RPMI8226 (cell line): ENCODE data around the gene BCAR3.
"Not testable (repeated sequence)": the region's sequence is repeated elsewhere in the genome, so short reads cannot be mapped to it uniquely, and the experiment has no call there.

Experiments used
- DNase-seq: peaks from one replicate; pipeline ENCODE4 v3.0.0-alpha.2; 2015

Gene BCAR3

DNA sequence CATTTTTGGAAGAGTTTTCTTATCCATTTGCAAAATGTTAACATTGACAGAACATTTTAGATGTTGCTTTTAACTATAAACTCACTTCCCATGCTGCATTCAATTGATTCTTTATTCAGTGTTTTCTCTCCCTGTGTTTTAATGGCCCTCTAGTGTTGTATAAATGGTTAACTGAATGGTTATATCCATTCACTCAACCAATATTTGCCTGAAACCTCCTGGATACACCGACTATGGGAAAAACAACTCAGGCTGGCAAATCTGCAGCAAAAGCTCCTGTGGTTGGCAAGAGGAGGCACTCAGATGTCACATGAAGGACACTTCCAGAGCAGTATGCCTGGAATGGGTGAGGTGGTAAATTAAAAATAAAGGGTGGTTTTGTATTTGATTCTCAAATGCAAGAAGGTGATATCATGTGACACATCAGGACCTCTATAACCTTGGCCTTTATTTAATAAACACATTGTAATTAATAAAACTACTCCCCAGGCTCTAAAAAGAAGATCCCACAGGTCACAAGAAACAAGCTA, 107.6 kb downstream of the BCAR3 start:
- DNase-seq = no peak

DNA sequence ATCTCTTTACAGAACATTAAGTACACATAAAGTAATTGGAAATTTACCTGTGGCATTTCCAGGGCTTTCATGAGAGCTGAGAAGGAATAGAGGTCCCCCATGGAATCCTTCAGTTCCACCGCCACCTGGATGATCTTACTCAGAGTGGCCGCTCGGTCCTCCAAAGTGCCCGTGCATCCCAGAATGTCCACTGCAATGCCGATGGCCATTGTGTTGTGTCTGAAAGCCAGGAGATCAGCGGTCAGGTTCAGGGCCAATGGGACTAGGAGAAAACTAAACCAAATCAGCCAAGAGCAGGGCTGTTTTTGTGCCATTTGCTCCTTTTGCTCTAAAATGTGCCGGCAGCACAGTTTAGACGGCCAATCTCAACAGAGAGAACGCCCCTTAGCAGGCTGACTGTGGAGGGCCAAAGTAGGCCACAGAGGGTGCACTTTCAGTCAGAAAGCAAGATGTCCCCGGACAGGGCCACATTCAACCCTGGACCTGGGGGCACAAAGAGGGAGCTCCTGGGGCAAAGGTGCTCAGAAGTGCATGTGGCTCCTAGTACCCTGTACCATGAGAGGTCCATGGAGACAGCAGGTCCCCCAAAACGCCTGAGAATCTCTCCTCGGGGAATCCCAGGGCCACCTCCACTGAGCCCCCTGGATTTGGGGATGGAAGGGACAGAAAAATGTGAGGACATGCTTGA, 109.9 kb downstream of the BCAR3 start:
- DNase-seq = no peak

DNA sequence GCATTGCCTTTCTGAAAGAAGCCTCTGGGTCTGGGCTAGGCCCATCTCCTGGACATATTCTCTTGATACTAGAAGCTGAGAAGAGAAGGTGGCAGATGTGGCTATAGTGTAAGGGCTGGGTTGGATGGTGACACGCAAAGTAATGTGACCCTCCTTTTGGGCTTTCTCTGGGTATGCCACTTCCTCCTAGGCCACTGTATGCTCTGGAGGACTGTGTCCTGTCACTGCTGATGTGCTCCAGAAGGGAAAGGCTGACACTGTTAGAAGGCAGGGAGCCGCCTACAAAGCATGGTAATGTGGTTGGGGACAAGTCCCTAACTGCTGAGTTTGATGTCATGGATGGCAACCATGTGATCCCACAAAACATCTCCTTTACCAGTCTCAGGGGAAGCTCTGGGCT, 112.1 kb downstream of the BCAR3 start:
- DNase-seq = no peak

DNA sequence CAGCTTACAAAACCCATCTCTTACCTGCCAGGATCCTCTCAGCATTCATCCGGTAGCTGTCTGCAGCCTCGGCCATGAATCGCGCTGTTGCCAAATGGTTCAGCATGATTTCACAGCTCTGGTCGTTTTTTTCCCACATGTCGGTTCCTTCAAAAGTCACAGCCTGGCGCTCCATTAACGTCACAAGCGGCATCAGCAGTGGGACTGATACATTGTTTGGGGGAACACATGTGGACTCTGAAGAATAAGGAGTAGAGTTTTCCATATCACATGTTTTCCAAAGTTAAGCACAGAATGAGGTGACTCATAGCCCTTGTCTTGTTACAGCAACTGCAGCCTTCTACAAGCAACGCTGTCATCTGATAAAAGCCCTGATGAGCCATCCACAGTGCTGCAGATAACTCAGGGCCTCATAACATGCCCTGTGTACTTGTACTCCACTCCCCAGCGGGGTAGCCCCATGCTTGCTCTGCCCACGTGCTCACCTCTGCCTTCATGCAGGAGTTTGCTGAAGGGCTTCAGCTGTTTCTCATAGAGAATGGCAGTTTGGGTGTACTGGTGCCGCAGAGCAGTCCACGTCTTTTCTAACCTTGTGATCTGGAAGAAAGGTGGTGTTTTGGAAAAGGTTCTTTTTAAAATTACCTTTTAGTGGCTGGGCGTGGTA, 114.2 kb downstream of the BCAR3 start:
- no peak for DNase-seq

DNA sequence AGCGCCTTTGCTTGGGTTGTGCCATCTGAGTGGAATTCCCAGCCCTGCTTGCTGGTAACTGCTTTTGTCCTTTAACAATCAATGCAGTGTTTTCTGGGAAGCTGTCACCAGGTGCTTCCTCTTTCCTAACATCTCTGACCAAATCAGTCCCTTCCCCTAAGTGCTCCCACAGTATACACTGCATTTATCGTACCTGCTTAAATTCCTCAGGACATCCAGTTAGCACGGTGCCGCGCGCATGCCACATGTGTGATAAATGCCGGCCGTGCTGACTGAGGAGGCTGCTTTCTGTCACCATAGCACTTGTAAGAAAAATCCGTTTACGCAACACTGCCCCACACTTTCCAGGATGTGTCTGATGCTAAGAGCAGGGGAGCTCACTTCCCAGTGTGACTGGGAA, 115.4 kb downstream of the BCAR3 start:
- no peak for DNase-seq

DNA sequence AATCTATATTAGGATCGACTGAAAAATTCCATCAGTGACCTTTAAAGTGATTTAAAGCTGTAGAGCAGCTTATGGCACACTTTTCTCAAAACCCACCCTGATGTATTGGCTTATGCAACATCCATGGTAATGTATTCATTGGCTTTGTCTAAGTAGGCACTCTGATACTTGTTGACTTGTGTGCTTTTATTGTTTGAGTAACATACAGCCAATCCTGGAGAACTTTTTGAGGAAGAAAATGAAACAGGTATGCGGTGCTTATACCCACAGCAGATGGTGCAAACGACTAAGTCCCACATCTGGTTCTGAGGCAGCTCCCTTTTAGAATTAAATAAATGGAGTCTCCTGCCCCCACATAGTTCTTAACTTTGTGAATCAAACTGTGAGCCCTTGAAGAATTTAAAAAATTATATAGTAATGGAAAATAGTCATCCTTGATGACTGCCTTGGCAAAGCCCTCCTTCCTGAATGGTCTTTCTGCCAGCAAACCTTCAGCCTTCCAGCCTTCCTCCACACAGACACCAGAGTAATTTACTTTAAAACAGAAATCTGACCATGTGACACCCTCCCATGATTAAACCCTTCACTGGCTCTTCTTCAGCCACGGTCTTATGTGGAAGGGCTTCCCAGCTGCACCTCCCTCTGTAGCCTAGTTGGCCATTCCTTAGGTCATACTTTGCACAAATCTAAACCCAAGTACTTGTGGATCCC, 116.0 kb downstream of the BCAR3 start:
- DNase-seq = no peak

DNA sequence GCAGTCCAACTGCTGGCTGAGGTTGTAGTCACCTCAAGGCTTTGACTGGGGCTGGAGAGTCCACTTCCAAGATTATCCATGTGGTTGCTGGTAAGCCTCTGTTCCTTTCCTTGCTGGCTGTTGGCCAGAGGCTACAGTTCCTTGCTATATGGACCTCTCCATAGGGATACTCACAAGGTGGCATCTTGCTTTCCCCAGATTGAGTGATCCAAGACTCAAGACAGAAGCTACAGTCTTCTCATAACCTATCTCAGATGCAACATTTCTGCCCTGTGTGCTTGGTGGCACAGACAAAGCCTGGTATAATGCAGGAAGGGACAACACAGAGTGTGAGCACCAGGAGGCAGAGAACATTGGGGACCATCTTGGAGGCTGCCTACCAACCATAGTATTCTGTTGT, 121.9 kb downstream of the BCAR3 start:
- no peak for DNase-seq

DNA sequence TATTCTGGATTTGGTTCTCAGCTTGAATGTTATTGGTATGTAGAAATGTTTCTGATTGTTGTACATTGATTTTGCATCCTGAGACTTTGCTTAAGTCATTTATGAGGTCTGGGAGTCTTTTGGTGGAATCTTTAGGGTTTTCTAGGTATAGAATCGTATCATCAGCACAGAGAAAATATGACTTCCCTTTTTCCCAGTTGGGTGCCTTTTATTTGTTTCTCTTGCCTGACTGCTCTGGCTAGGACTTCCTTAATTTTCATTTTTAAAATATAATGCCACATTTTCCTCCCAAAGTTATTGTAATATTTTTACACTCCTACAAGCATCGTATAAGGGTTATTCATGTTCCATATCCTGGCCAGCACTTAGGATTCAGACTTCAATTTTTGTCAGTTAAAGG, 122.6 kb downstream of the BCAR3 start:
- DNase-seq = no peak

DNA sequence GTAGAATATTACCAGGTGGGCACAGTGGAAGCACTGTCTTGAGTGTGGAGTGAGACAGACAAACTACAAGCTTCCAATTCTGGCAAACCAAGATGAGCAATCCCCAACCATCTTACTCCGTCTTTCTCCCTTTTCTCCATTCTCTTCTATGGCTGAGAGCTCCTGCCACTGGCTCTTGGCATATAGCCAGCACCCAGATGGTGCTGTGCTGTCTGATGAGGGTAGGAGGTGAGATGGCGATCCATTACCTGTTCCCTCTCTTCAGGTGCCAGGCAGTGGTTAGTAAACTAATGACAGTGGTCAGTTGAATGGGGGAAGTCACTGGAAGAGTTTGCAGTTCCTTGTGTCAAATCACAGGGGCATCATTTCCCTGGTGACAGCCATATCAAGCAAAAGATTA, 125.3 kb downstream of the BCAR3 start:
- peak; percentile 41 for DNase-seq

DNA sequence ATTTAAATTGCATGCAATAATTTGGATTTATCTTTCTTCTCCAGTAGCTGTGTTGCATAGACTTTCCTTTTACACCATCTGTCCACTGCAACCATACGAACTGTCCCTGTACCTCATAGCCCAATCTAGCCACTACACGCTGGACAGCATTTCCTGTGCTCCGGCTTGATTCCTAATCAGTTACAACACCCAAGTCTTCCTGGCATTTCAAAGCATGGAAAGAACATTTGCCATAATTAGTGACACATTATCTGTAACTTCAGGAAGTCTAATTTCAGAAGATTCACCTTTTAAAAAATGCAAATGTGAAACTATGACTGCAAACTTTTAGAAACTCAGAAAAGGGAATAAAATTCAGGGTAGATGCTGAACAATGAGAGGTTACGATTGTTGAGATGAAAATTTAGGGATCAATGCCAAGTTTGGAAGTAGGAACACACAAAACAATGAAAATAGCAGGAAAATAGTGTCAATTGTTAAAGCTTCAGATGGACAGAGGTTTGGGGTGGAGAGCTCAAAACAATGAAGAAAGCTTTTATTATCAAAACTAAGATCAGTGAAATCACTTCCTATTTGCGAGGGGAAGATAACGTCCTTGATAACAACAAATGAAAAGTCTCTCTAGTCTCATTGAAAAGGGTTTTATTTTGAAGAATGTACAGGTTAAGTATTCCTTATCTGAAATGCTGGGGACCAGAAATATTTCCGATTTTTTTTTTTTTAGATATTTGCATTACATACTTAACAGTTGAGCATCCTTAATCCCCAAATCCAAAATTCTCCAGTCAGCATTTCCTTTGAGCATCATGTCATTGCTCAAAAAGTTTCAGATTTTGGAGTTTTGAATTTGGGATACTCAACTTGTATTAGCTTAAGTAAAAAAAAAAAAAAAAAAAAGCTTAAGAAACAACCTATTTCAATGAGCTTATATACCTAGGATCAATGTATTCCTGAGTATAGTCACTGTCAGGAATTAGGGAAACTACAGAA, 126.5 kb downstream of the BCAR3 start:
- DNase-seq = no peak

DNA sequence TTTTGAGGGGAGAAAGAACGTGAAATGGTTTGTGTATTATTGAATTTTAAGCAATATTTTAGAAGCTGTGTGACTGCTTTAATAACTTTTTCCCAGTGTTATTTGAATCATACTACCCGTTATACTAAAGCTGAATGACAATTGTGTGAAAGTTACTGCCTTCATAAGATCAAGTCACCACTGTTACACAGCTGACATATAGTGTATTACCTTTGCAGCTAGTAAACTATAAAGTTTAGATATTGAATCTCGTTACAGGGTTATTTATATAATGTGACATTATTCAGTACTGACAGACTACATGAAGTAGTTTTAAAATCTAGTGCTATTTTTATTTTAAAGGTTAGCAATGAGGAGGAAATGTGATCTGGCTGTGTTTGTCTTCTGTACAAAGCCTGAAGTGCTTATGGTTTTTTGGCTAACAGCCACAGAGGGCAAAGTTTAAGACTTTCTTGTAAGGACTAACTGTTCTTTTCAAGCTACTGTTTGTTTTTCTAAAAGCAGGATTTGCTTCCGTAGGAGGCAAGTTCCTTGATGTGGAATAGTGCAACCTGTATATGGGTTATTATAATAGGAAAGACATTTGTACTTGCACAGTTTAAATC, 127.6 kb downstream of the BCAR3 start:
- DNase-seq = not testable (repeated sequence)

DNA sequence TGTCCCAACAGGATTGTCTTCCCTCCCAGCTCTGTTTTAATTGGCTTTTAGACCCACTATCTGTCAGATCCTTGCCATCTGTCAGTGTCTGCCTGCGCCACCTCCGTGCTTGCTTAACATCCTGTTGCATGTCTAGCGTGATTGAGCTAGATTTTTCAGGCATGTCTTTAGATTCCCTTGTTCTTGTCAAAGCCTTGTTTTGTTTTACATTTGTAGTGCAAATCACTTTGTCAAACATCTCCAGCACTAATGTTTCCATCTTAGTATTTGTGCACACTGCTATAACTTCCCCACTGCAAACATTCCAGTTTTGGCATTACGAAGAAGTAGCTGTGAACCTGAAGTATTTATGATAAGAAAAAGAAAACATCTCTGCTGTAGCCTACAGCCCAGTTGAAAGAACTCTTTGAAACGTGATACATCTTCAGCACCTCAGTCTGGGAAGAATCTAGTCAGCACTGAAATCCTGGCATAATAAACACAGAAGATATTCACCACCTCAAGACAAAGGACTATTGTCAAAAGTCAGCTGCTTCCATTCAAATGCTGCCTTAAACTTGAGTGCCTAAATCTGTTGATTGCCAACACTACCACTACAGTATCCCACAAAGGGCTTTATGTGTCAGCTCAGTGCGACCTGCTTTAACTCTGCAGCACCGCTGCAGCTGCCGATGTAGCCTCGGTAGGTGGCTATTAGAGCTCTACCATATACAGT, 128.7 kb downstream of the BCAR3 start:
- no peak for DNase-seq

DNA sequence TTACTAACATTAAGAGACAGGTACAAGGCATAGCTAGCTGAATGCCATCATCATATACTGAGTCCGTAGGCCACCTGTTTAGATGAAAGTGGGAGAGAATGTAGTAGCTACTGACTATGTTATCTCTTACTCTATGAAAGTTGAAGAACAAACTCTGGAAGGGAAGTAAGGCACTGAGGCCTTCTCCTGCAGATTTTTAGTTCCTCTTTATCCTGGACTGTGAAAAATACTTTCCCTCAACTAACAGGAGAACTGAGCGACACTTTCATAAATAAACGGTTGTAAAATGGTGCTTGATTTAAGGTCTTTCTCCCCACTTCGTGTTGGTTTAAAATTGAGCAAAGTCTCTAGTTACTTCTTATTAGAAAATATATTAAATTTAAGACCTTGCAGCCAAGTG, 131.8 kb downstream of the BCAR3 start:
- DNase-seq = no peak

DNA sequence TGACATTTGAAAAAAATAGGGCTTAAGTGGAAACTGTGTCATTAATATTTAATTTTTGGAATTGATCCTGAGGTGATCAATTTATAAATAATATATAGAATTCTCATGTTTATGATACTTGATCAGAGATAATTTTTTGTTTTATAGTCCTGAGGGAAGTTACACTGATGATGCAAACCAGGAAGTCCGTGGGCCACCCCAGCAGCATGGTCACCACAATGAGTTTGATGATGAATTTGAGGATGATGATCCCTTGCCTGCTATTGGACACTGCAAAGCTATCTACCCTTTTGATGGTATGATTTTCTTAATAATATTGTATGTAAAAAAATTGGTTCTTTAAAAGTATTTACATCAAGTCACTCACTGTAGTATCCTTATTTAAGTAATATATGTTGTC, 132.5 kb downstream of the BCAR3 start:
- no peak for DNase-seq

DNA sequence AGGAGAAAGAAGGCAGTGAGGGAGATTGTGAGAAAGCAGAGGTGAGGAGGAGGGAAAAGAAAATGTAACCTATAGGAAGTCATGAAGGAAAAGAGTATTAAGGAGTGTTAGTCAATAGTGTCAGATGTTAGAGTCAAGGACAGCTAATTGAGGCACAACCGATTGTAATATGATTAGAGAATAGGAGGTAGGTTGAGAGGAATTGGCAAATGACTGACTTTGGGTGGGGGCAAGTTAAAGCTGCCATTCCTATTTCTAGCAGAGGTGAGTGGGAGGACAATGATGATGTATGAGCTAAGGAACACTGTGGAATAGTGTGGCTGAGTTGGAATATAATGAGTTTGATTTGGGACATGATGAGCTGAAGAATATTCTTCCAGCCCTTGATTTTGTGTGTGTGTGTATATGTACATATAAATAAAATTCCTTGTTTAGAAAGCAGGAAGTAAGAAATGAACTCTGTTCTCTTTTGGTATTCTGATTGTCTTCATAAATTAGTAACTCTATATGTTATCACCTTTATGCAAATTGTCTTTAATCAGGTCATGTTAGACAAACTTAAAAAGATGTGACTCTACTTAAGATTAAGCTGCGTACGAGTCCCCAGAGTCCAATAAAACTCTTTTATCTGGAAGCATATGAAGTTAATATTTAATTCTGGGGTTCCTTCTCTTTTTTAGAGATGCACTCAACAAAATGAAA, 135.3 kb downstream of the BCAR3 start:
- no peak for DNase-seq

DNA sequence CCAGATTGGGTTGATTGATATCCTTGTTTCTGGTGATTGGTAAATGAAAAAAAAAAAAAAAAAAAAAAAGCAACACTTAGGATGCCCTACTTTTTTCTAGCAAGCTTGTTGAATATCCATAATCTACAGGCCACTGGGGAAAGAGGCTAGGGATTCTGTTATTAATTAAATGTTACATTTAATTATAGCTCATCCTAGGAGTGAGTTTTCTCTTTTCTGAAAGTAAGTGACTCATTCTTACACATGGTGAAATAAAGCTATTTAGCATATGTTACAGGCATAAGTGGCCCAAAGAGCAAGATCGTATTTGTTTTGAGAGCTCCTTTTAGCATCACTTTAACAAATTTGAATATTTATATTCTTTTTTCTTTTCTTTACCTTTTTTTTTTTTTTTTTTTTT, 139.2 kb downstream of the BCAR3 start:
- DNase-seq = no peak

DNA sequence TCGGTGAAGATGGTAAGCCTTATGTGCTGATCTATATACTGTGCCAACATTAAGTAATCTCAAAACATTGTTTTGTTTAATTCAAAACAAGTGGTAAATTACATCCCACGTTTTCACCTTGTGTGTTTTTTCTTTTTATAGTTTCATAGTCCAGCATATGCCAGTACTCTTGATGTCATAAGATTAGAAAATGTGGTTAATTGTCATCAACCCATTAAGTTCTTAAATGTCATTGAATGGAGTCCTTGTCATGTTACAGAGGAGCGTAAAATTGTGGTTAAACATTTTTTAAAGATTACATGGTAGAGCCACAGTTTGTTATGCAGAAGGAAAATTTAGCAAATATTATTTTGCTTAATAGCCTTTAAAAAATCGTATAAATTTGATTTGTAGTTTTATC, 140.6 kb downstream of the BCAR3 start:
- DNase-seq = no peak

DNA sequence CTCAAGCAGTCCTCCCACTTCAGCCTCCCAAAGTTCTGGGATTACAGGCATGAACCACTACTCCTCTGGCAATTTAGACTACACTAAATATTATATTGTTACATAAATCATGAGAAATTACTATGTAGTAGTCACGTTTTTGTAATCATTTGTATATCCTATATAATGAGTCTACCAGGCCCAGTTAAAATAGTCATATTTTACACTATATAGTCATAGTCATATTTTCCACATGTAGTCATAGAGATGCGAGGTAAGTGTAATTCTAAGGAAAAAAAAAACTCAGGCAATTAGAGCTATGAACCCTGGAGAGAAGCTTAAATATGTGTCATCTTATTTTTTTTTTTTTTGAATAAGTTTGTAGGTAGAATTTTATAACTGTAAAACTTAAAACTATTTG, 143.7 kb downstream of the BCAR3 start:
- no peak for DNase-seq

DNA sequence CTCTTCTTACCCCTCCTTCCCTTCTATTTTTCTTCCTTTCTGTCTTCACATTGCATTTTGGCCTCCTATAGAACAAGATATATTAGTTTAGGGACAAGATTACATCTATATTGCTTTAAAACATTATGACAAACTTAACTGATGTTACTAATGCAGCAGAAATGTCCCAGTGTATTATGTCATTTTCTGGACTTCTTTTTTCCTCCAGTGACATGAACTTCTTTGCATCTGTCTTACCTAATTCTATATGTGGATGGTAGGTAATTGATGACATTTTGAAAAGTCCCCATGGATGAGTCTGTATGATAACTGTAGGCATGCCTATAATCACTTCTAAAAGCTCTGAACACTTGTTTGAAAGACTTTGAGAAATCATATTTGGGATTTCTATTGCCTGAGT, 144.2 kb downstream of the BCAR3 start:
- no peak for DNase-seq

DNA sequence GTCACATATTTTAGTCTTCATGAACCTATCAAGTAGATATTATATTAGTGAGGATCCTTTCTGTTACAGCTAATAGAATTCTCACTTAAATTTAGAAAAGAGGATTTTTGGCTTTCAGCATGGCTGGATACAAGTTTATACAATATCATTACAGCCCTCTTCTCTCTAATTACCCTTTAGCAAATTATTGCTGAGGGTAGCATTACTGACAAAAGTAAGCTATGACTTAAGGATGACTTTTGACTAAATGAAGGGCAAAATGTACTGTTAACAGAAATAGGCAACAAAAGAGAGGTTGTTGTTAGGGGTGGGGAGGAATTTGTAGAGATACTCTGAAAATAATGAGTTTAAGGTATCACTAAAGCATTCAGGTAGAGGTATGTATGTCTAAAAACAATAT, 148.0 kb downstream of the BCAR3 start:
- no peak for DNase-seq

DNA sequence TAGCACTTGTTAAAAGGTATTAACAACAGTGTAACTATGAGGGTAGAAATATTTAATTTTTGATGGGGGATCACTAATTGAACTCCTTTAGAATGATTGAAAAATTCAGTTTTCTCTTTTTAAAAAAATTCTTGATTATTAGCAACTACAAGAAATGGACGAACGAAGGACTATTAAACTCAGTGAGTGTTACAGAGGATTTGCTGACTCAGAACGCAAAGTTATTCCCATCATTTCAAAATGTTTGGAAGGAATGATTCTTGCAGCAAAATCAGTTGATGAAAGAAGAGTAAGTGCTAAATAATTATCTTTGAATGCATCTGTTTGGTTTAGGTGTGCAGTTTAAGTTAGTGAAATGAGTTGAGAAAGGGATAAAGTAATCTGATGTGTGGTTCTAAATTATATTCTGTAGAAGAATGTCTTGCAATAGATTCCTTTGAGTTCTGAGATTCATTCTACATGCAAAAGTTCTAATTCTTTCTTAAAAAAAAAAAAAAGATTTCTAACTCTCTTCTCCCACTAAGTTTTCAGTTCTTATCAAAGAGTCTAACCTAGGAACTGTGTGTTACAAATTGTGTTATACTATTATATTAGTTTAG, 148.8 kb downstream of the BCAR3 start:
- DNase-seq = no peak
